SKM-1 treated with dmso at 0.1 percent for 144 hours (cell line): ENCODE results near the gene RPL38.
A peak's percentile ranks its signal among the peaks of the same experiment; 100 is the strongest.
"Not testable (repeated sequence)": the region's sequence is repeated elsewhere in the genome, so short reads cannot be mapped to it uniquely, and the experiment has no call there.

Experiments
- DNase-seq: peaks from one replicate; lab custom pipeline; 2025; ENCODE audit not compliant: unreplicated experiment; lab: John Stamatoyannopoulos, UW

The RPL38 gene

DNA sequence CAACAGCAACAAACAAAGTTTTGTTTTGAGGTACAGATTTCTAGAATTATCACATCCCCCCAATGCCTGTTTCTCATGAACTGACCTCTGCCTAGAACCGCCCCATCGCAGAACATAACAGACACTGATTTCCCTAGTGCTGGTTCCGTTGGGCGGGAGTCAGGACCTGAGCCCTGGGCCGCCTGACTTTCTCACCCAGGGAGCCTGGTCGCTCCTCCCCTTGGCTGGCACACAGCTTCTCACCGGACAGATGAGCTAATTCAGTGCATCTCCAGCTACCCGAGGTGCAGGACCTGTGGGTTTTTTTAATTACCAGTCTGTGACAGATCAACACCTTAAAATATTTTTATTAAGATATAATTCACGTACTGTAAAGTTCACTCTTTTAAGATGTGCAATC is 20.1 kb upstream of the RPL38 start:
- DNase-seq, result no peak

DNA sequence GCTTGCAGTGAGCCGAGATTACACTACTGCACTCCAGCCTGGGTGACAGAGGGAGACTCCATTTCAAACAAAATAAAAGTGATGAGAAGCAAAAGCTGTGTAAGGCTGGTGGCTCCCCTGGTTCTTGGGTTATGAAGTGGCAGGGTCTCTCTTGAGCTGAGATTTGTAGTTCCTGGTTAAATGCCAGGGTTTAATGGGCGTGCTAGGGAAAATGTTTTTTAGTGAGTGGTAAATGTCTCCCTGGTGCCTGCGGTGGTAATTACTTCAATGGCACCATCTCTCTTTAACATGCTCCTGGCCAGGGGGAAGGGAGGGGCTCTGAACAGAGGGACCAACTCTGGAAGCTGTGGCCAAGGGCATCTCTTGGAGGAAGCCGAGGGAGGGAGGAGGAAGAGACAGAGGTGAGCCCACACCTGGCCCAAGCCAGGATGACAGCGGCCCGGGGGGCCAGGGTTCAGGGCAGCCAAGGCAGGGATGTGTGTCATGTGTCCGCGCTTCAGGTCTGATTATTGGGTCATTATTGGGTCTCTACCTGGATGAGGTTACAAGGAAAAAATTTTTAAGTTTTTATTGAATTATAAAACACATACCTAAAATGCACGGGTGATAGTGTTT is 17.8 kb upstream of the RPL38 start:
- no peak for DNase-seq

DNA sequence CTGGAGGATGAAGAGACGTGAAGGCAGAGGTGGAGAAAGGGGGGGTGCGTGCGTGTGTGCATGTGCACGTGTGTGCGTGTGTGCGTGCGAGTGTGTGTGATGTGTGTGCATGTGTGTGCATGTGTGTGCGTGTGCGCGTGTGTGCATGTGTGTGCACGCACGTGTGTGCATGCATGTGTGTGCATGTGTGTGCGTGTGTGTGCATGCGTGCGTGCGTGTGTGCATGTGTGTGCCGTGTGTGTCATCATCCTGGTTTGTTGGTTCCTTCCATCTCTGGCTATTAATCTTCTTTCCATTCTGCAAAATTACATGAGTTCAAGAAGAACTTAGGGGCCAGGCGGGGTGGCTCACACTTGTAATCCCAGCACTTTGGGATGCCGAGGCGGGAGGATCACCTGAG is 17.0 kb upstream of the RPL38 start:
- DNase-seq, result no peak

DNA sequence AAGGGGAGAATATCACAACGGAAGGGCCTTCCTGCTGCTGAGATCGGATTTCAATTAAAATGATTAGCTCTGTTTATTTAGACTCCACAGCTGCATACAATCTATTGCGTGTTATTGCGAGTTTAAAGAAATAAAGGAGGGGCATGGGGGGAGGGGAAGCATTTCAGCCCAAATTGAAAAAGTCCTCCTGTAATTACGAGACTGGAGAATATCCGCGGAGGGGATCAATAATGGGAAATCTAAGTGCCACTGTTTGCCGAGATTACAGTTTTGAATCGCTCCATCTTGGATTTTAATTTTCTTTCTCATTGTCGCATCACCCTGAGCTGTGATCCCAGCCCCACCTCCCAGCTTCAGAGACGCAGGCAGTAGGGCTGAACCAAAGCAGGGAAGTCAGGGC is 15.7 kb upstream of the RPL38 start:
- no peak for DNase-seq

DNA sequence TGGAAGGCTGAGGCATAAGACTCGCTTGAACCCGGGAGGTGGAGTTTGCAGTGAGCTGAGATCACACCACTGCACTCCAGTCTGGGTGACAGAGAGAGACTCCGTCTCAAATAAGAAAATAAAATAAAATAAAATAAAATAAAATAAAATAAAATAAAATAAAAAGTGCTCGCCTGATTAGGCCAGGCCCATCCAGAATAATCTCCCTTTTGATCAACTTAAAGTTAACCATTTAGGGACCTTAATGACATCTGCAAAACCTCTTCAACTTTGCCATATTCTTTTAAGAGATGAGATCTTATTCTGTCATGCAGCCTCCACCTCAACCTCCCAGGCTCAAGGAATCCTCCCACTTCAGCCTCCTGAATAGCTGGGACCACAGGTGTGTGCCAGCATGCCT is 14.8 kb upstream of the RPL38 start:
- not testable (repeated sequence) for DNase-seq

DNA sequence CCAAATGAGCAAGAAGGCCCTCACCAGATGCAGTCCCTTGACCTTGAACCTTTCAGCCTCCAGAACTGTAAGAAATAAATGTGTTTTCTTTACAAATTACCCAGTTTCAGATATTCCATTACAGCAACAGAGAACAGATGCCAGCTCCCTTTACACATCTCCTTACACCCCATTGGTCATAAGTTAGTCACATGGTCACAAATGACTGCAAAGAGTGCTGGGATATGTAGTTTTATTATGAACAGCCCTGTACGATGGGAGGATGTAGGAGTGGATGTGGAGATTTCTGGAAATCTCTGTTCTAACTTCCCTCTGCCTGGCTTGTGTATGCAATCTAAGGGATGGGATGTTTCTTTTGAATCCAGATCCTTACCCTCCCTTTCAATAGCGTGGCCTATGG is 13.3 kb upstream of the RPL38 start:
- peak; percentile 39 for DNase-seq

DNA sequence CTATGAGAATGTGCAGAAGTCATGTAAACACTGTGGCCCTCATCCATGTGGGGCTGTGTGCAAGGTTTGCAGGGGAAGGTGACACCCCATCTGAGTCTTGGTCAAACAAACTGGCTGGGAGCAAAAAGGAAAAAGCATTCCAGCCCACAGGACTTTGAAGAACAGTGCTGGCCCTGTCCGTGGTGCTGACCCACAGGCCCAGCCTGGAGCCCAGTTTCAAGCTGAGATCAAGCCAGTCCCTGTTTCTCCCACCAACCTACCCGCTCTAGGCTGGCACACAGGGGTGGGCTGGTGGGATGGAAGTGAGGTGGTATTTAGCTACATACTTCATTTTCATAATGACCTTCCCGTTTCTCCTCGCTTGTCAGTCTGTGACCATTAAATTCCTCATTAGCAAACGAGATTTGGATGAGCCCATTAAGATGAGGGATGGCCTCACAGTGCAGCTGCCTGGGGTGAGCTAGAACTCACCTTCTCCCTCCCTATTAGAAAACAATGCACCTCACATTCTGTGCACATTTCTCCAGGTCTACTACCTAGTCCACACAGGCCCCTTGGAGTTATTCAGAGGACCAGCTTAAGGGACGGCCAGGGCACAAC is 12.6 kb upstream of the RPL38 start:
- DNase-seq, result no peak

DNA sequence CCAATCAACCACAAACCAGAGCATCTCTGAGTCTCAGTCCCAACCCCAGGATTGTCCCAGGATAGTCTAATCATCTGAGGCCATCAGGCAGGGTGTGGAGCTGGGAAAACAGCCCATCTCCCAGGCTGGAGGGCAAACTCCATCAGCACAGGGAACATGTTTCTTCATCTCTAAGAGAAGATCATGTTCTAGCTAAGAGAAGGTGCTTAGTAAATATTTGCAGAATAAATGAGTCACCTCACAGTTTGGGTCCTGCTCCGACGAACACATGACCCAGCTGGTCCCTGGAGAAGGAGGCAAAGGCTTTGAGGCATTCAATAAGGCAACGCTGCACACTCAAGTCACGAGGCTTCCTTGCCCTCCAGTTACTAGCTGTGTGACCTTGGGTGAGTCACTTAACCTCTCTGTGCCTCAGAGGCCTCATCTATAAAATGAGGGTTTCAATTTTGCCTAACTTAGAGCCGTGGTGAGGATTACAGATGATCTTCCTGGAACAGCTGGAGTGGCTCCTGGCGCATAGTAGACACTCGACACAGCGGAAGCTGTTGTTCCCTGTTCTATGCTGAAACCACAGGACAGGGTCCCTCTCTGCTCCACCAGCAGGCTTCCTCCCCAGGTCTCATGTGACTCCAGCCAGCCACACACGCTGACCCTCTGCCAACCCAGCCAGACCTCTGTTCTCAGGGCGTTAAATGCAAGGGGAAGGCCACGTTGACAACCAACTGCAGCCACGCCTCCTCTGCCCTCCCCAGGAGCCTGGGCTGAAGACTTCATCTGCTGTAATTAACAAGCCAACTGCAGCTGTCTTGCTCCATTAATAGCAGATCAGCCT is 10.3 kb upstream of the RPL38 start:
- DNase-seq, result peak; percentile 53

DNA sequence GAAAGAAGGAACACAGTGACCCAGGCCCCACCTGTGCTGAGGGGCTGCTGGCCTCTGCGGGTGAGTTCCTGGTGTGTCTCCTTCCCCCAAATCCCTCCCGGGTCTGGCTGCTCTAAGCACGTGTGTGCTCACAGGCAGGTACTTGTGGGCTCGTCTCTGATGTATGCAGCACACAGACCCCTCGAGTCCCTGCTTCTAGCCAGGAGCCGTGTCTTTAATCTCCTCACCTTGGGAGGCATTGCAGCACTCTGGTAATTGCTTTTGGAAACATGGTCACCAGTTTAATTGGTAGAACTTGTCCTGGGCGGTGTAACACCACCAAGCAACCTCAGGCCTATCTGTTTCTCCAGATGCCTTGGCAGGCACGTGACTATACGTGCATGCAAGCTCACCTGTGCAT is 8.8 kb upstream of the RPL38 start:
- DNase-seq, result no peak

DNA sequence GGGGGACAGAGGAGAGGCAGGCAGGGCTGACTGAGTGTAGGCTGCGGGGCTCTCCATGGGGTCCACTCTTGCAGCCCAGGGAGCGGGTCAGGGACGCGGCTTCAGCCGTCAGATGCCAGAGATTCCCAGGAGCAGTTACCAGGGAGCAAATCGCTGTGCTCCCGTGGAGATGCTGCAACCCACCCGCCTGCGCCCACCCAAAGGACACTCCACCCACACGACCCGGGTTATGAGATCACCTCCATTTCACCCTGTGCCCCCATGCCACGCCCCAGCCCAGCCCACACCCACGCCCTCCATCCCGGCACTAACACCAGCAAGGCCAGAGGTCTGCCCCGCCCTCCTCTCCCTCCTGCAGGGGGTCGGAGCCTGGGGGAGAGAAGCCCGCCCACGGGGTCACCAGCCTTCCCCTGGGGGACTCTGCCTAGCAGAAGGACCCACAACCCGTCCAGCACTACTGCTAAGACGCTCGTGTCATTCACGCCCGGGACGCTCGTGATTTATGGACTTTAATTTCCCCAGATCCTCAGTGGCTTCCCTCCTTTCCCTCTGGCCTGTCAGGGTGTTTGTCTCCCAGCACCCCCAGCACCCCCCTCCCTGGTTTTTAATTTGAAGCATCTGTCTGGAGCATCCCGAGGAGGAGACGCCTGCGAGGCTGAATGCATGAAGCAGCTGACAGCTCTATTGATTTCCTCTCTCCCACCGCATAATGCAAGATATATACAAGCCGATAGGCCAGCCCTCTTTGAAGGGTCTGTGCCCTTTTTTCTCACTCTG is 6.7 kb upstream of the RPL38 start:
- no peak for DNase-seq

DNA sequence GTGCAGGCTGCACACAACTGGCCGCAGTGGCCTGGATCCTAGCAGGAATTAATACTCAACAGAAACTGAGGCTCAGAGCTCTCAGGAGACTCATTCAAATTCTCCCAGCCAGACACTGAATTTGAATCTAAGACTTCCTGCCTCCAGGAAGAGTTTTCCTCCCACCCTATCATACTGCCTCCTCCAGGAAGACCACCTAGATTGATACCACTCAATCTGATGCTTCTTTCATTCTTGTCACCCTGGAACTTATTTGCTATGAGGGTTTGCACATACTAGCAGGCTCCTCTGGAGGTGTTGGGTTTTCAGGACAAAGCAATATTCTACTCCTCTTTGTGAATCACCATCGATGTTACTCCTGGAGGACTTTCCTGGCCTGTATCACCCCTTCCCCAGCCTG is 5.7 kb upstream of the RPL38 start:
- DNase-seq, result no peak

DNA sequence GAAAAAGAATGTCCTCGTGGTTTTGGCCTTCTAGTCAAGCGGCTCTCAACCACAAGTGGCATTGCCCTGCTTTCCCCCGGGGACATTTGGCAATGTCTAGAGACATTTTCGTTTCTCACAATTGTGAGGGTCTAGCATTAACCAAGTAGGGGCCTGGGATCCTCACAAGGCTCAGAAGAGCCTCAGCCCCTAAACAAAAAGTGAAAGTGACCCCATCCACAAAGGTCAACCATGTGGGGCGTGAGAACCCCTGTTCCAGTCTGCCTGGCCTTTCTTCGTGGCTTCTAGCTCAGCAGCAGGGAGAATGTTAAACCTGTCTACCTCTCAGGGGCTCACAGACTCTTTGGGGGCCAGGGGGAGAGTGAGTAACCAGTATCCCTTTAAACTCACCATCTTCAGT is 4.8 kb upstream of the RPL38 start:
- DNase-seq, result no peak

DNA sequence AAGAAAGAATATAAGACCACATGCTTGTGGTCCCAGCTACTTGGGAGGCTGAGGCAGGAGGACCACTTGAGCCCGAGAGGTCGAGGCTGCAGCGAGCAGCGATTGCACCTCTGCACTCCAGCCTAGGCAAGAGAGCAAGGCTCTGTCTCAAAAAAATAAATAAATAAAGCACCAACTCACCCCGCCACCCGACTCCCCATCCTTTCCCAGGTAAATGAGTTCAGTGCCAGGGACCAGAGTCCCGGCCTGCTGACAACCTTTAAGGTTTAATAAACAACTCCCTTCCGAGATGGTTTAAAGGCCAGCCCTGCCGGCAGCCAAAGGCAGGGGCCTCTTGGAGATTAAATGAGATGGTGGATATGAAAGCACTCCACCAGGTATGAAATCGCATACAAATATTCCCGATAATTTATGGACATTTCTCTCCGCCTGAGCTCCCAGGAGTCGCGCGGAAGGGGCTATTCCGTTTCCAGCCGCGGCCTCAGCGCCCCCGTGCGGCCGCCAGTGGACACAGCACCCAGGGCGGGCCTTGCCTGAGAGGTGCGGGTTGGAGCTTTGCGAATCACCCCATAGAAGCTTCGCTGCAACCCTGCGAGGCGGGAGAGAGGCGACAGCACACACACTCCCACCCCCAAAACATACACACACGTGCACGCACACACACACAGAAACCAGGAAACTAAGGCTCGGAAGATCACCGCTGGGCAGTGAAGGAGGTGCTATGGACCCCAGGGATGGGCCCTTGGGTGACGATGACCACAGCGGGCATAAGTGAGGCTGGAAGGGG is 4.0 kb upstream of the RPL38 start:
- DNase-seq, result peak; percentile 46

DNA sequence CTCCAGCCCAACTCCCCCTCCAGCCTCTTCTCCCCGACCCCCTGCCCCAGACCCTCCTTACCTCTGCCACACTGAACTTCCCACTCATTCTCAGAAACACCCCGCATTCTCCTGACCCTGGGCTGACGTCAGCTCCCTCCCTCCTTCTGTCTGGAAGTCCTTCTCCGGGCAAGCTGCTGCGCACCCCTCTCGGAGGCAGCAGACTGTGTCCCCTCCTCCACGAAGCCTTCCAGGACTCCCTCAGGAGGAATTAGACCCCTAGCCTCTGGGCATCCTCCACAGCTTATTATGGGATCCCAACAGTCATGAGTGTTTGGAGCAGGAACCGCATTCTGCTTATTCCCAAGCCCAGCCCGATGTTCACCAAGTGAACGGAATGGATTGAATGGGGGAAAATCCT is 3.4 kb upstream of the RPL38 start:
- DNase-seq, result no peak

DNA sequence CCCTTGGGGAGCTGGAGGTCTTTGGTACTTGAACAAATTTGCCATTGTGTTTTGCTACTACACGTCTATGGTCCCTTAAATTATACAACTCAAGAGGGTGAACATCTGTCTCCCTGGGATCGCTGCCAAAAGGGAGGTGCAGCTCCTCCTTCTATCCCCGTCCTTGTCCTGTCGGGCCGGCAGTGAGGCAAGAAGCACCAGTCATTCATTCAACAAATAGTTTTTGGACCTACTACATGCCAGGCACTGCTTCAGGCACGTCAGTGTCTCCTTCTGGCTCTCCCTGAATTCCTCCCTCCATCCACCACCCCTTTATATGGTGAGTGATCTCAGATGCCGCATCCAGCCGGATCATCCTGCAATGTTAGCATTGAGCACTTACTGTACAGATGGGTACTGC is 2.2 kb upstream of the RPL38 start:
- no peak for DNase-seq

DNA sequence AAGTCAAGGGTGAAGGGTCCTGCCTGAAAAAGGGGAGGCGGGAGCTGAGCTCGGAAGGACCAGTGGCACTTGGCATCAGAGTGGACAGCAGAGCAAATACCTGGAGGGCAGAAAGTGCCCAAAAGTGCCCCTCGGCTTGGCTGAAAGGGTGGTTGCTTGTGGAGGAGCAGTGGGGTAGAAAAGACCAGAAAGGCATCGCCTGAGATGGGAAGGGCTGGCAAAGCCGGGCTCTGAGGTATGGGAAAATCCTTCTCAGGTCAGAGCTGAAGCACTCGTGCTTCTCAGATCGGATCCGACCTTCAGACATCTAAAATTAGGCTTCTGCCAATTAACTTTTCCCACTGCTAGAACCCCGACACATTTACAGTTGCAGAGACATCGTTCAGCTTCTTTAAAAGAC is 1.5 kb upstream of the RPL38 start:
- no peak for DNase-seq

DNA sequence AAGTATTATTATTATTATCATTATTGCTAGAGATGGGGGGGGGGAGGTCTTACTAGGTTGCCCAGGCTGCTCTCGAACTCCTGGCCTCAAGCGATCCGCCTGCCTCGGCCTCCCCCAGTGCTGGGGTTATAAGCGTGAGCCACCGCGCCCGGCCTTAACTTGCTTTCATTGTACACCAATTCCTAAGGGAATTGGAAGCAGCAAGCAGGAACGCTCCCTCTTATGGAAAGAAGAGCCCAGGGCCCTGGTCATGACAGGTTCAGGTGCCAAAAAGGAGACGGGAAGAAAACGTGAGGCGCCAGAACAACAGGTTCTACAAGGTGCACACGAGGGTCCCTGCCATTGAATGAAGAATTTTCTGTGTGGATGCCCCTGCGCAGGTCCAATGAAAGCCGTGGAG is 540 bp upstream of the RPL38 start:
- DNase-seq, result no peak

DNA sequence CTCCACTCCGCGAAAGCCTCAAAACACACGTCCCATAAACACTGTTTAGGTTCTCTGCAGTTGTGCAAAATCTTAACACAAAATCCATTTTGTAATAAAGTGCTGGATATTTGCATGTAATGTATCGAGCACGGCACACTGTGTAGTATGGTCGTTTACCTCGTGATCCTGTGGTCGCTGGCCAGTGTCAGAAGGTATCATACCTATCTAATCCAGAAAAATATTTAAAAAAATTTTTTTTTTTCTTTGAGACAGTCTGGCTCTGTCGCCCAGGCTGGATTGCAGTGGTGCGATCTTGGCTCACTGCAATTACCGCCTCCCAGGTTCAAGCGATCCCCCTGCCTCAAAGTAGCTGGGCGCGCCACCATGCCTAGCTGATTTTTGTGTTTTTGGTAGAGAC is 996 bp downstream of the RPL38 start:
- no peak for DNase-seq

DNA sequence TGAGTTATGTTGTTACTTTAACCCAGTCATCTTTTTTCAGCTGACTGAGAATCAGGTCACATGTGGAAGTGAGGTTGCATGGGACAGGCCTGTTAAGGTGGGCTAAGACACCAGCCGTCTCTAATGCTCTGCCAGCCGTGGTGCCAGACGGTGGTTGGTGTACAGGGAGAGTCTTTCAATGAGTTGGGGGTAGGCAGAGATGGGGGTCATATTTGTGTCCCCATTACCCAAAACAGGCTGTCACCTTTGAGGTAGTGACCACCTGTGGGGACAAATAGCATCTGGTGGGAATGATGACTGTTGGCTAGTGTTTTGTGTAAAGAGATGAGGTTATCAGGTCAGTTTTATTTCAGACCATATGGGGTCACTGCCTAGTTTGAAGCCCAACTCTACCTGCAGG is 1.8 kb downstream of the RPL38 start:
- no peak for DNase-seq

DNA sequence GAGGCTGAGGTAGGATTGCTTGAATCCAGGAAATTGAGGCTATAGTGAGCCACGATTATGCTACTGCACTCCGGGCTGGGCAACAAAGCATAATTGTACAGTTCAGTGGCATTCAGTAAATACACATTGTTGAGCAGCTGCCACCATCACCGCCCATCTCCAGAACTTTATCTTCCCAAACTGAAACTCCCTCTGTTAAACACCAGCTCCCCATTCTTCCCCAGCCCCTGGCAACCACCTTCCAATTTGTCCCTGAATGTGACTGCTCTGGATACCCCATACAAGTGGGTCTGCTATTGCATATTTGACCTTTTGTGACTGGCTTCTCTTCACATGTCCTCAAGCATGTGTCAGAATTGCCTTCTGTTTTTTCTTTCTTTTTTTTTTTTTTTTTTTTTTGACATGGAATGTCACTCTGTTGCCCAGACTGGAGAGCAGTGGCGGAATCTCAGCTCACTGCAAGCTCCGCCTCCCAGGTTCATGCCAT is 2.9 kb downstream of the RPL38 start:
- no peak for DNase-seq
